Effector memory CD4-positive, alpha-beta T cell (primary cell): ENCODE measurements around the gene MDN1.
A peak's percentile ranks its signal among the peaks of the same experiment; 100 is the strongest.
"Not testable (repeated sequence)": the region's sequence is repeated elsewhere in the genome, so short reads cannot be mapped to it uniquely, and the experiment has no call there.

ENCODE experiments used
- DNase-seq, 3 donors: peaks; one replicate each; pipeline ENCODE4 v3.0.0-alpha.2; 2020
- H3K27ac ChIP-seq: 2 replicates; pipeline ENCODE4 v1.7.0; 2013; ENCODE audit warnings: mild to moderate bottlenecking, low read length, moderate library complexity; ENCODE audit not compliant: insufficient read depth, poor library complexity, severe bottlenecking
- H3K27me3 ChIP-seq: replicated peaks from 2 replicates; pipeline ENCODE4 v1.7.0; 2013; ENCODE audit warnings: mild to moderate bottlenecking, low read length; ENCODE audit not compliant: insufficient read depth, control insufficient read depth, poor library complexity, severe bottlenecking
- H3K36me3 ChIP-seq: 2 replicates; pipeline ENCODE4 v1.7.0; 2013; ENCODE audit warnings: mild to moderate bottlenecking, low read length, moderate library complexity; ENCODE audit not compliant: control insufficient read depth, insufficient read depth
- H3K4me1 ChIP-seq: 2 replicates; pipeline ENCODE4 v1.7.0; 2013; ENCODE audit warnings: low read length, mild to moderate bottlenecking; ENCODE audit not compliant: control insufficient read depth, insufficient read depth, poor library complexity, severe bottlenecking
- H3K4me3 ChIP-seq: 2 replicates; pipeline ENCODE4 v1.7.0; 2013; ENCODE audit warnings: low read length, low read depth, mild to moderate bottlenecking; ENCODE audit not compliant: insufficient read depth, poor library complexity, severe bottlenecking
- H3K9me3 ChIP-seq: 2 replicates; pipeline ENCODE4 v1.7.0; 2013; ENCODE audit warnings: mild to moderate bottlenecking, low read length, moderate library complexity; ENCODE audit not compliant: control insufficient read depth

MDN1 gene

DNA sequence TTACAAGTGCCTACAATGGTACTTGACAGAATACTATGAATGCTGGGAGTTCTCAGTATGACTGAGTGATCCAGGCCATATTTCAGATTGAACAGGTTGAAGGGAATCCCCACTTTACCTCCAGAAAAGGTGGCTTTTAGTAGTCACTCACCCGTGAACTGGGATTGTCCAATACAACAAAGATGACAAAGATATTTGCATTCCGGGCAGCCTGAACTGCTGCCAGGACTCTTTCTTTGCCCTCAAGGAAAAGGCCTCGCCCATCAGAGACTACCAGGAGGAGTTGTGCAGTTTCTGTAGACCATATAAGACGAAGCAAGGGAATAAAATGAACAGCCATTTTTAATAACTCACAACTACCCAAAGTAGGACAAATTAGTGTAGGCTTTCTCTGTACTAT lies 174.7 kb downstream of the MDN1 start:
- Histone ChIP-seq H3K36me3 (peaks cover 41% of the 10 kb centered on the region), H3K27ac (no peak overlapping the region)

DNA sequence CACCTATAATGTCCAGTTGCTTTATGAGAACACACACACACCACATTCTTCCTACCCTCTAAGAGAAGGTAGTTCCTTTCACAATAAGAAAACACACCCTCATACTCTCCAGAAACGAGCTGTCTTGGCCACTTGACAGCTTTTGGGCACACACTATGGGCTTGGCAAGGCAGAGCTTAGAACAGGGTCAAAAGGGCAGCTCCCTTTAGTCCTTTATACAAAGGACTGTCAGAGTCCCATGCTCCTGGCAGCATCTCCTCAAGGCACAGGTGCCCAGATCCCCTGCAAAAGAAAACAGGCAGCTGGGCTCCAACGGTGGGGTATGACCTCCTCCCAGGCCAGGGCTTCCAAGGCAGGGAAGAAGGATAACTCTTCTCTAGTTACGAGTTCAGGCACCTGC lies 176.2 kb downstream of the MDN1 start:
- no peak for DNase-seq
- peaks cover 33% of the 10 kb centered on the region for H3K36me3 ChIP-seq
- H3K4me3 ChIP-seq = no peak overlapping the region
- H3K4me1 ChIP-seq = no peaks in the 10 kb centered on the region
- H3K27me3 ChIP-seq = no peaks in the 10 kb centered on the region
- no peaks in the 10 kb centered on the region for H3K9me3 ChIP-seq
- H3K27ac ChIP-seq = no peak overlapping the region

More for the DNA sequence above, 174.7 kb downstream of the MDN1 start:
- no peak overlapping the region for H3K4me3 ChIP-seq
- H3K27me3 ChIP-seq = no peaks in the 10 kb centered on the region
- no peaks in the 10 kb centered on the region for H3K4me1 ChIP-seq
- DNase-seq = no peak
- H3K9me3 ChIP-seq = no peaks in the 10 kb centered on the region

DNA sequence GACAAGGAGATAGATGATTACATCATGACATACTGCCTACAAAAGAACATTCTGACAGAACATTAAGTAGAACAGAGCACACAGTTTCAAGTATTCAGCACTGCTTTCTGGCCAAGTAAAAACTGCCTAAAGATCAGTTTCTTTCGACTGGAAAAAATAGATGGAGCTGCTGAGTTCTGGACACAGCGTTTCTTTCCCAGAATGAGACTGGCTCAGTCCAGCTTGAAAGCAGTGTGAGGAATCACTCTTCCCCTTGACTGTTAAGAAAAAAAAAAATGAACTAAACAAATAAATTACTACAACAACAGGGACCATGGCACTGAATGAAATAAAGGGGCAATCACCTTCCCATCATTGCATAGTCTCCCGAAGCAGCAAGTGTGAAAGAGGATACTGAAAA lies 176.6 kb downstream of the MDN1 start:
- no peak overlapping the region for H3K27ac ChIP-seq
- DNase-seq = no peak
- no peaks in the 10 kb centered on the region for H3K27me3 ChIP-seq
- peaks cover 2% of the 10 kb centered on the region for H3K4me1 ChIP-seq
- no peaks in the 10 kb centered on the region for H3K9me3 ChIP-seq
- H3K36me3 ChIP-seq = peaks cover 31% of the 10 kb centered on the region
- H3K4me3 ChIP-seq = no peak overlapping the region

DNA sequence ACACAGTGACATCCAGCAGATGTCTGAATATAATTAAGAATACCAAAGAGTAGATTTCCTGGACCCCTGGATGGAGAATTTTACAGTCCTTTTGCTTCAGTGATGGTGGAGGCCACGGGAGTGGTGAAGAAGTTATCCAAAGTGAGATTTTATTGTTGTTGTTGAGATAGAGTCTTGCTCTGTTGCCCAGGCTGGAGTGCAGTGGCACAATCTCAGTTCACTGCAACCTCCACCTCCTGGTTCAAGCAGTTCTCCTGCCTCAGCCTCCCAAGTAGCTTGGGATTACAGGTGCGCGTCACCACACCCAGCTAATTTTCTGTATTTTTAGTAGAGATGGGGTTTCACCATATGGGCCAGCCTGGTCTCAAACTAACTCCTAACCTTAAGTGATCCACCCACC lies 178.0 kb downstream of the MDN1 start:
- H3K4me1 ChIP-seq, H3K27me3 ChIP-seq, H3K27ac ChIP-seq, DNase-seq, H3K4me3 ChIP-seq, H3K9me3 ChIP-seq: not testable (repeated sequence)
- peaks cover 18% of the 10 kb centered on the region for H3K36me3 ChIP-seq

DNA sequence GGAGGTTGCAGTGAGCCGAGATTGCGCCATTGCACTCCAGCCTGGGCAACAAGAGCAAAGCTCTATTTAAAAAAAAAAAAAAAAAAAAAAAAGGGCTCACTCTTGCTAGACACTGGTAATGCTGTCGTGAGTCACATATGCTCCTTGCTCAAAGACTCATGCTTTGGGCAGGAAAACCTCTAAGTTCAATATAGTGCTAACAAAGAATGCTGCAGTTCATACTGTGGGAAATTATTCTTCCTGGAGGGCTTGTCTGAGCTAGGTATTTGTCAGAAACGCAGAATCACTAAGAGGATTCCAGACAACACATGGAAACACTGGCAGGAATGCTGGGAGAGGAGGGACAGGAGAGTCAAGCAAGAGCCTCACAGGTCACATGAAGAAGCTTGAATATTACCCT lies 178.8 kb downstream of the MDN1 start:
- DNase-seq = no peak
- Histone ChIP-seq H3K27ac (no peak overlapping the region), H3K9me3 (no peaks in the 10 kb centered on the region), H3K4me1 (peaks cover 7% of the 10 kb centered on the region), H3K27me3 (no peaks in the 10 kb centered on the region), H3K4me3 (no peak overlapping the region), H3K36me3 (peaks cover 10% of the 10 kb centered on the region)

DNA sequence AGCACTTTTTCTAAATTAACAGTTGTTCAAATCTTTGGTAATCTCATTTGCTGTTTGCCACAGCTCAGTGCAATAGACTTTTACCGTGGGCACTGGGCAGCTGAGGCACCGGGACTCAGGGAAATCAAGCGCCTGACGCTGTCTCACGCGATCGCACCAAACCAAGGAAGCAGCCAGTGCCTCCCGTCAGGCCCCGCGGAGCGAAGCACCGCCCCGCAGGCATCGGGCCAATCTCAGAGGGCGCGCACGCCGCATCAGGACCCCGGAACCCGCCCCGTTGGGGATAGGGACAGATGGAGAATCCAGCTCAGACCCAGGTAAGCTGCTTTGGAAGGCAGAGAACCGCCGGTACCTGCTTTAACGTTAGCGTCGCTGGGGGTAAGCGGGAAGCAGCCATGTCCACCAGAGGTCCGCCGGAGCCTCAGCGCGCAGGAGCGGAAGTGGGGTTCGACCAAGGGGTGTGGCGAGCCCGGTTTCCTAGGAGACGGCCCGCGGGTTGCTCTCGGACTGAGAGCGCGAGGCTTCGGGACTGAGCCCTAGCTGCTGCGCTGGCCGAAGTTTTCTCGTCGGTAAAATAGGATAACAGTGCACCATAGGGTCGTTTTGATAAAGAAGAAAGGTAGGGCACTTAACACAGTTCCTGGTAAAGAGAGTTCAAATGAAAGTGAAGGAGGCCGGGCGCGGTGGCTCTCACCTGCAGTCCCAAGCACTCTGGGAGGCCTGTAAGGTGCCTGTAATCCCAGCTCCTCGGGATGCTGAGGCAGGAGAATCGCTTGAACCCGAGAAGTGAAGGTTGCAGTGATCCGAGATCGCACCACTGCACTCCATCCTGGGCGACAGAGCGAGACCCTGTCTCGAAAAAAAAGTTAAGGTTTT lies 181.0 kb downstream of the MDN1 start, which contains the start of gene LYRM2:
Gene LYRM2, minus strand, starts transcription at position 428 of the 876 bp plus-strand sequence. Its CDS starts 31 bp downstream, at position 397.
- H3K4me1 ChIP-seq = peaks cover 7% of the 10 kb centered on the region
- H3K27ac ChIP-seq = peak within 1 kb of the TSS; percentile 99
- H3K9me3 ChIP-seq = no peaks in the 10 kb centered on the region
- H3K4me3 ChIP-seq = peak within 1 kb of the TSS; percentile 96
- DNase-seq = peak; percentile 78 to 85 (median 84)
- H3K36me3 ChIP-seq = no peaks in the 10 kb centered on the region
- no peaks in the 10 kb centered on the region for H3K27me3 ChIP-seq

DNA sequence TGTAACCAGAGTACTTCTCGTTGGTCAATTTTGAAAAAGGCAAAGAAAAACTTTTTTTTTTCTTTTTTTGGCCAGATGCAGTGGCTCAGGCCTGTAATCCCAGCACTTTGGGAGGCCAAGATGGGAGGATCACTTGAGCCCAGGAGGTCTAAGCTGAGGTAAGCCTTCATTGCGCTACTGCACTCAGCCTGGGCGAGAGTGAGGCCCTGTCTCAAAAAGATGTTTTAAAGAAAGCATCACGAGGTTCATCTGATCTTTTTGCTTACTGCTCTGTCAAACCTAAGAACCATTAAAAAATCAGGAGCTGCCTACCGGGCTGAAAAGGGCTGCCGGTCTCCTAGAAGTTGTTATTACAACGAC lies 181.7 kb downstream of the MDN1 start:
- no peak for DNase-seq

DNA sequence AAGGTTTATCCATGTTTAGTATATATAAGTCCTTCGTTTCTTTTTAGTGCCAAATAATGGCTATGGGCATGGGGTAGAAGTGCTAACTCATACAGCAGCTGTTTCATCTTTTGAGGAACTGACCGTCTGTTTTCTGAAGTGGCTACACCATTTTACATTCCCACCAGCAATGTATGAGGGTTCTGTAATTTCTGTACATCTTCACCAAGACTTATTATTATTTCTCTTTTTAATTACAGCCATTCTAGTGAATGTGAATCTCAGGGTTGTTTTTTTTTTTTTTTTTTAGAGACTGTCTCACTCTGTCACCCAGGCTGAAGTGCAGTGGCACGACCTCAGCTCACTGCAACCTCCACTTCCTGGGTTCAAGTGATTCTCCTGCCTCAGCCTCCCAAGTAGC lies 183.2 kb downstream of the MDN1 start:
- not testable (repeated sequence) for H3K36me3 ChIP-seq, H3K27ac ChIP-seq, DNase-seq, H3K4me1 ChIP-seq, H3K4me3 ChIP-seq, H3K27me3 ChIP-seq, H3K9me3 ChIP-seq

More for the DNA sequence above, 181.7 kb downstream of the MDN1 start:
- Histone ChIP-seq H3K27ac (peak overlapping the region; percentile 99), H3K9me3 (no peaks in the 10 kb centered on the region), H3K36me3 (peaks cover 2% of the 10 kb centered on the region), H3K4me1 (peaks cover 7% of the 10 kb centered on the region), H3K27me3 (no peaks in the 10 kb centered on the region), H3K4me3 (peak overlapping the region; percentile 96)

DNA sequence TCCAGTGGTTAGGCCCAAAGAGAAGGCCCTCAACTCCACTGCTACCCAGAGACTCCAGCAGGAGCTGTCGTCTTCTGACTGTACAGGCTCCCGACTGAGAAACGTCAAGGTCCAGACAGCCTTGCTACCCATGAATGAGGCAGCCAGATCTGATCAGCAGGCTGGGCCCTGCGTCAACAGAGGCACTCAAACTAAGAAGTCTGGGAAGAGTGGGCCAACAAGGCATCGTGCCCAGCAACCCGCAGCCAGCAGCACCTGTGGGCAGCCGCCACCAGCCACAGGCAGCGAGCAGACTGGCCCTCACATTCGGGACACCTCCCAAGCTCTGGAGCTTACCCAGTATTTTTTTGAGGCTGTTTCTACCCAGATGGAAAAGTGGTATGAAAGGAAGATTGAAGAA lies 189.1 kb downstream of the MDN1 start:
- DNase-seq = no peak
- Histone ChIP-seq H3K27ac (no peak overlapping the region), H3K4me1 (no peaks in the 10 kb centered on the region), H3K27me3 (no peaks in the 10 kb centered on the region), H3K36me3 (peaks cover 7% of the 10 kb centered on the region), H3K4me3 (no peak overlapping the region), H3K9me3 (no peaks in the 10 kb centered on the region)

DNA sequence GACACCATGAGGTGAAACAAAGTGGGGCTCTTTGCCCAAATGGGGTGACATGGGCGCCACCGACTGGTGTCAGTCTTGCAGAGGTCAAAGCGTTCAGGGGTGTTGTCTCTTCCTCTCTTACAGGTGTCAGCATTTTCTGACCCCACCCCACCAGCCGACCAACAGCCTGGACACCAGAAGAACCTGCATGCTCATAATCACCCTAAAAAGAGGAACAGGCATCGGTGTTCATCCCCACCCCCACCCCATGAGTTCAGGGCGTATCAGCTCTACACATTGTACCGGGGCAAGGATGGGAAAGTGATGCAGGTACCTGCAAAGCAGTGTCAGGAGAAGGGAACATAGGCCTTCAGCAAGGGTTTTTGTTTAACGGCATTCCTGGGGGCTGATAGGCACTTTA lies 195.8 kb downstream of the MDN1 start:
- Histone ChIP-seq H3K36me3 (no peaks in the 10 kb centered on the region), H3K4me1 (no peaks in the 10 kb centered on the region), H3K27ac (no peak overlapping the region), H3K9me3 (no peaks in the 10 kb centered on the region), H3K4me3 (no peak overlapping the region), H3K27me3 (no peaks in the 10 kb centered on the region)
- no peak for DNase-seq
